Astrocyte (in vitro differentiated cells and primary cell): ENCODE measurements around the gene TFPI2.

Experiments used
- EZH2 ChIP-seq: IDR thresholded peaks from 2 replicates; pipeline ENCODE4 v1.6.1; 2012; ENCODE audit warnings: mild to moderate bottlenecking, low read length, inconsistent platforms; ENCODE audit not compliant: insufficient read depth
- TF ChIP-seq, protein P1 (sequence below): IDR thresholded peaks from 2 replicates; pipeline ENCODE4 v1.5.1; 2011; ENCODE audit warnings: low read depth, mild to moderate bottlenecking, inconsistent platforms, low read length, moderate library complexity; ENCODE audit not compliant: insufficient read depth

DNA sequence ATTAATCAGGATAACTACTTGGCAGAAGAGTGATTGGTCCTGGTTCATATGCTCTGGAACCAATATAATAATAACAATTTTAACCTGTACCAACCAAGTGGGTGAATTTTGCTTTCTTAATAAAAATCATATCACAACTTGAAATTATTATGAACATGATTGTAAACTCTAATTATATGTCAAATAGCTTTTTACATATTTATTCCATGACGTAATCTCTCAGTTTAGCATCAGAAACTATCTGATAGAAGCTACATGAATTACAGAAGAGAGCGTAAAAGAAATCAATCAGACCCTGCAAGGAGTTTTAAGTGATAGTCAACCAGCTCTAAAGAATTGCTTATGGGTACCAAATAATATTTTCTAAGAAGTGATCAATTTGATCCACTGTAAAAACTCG is 41.1 kb upstream of the TFPI2 start:
- TF ChIP-seq, protein P1, sequence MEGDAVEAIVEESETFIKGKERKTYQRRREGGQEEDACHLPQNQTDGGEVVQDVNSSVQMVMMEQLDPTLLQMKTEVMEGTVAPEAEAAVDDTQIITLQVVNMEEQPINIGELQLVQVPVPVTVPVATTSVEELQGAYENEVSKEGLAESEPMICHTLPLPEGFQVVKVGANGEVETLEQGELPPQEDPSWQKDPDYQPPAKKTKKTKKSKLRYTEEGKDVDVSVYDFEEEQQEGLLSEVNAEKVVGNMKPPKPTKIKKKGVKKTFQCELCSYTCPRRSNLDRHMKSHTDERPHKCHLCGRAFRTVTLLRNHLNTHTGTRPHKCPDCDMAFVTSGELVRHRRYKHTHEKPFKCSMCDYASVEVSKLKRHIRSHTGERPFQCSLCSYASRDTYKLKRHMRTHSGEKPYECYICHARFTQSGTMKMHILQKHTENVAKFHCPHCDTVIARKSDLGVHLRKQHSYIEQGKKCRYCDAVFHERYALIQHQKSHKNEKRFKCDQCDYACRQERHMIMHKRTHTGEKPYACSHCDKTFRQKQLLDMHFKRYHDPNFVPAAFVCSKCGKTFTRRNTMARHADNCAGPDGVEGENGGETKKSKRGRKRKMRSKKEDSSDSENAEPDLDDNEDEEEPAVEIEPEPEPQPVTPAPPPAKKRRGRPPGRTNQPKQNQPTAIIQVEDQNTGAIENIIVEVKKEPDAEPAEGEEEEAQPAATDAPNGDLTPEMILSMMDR: no peak
- no peak for TF ChIP-seq EZH2
